HUES6 (cell line): ENCODE data around the gene ABCG1.

Source experiments
- H3K27ac ChIP-seq: 2 replicates; pipeline ENCODE4 v1.7.0; 2013; ENCODE audit warnings: low read depth, mild to moderate bottlenecking, low read length, inconsistent platforms
- H3K27me3 ChIP-seq: 2 replicates; pipeline ENCODE4 v1.6.1; 2013; ENCODE audit warnings: low read length; ENCODE audit not compliant: control insufficient read depth, insufficient read depth
- H3K36me3 ChIP-seq: 2 replicates; pipeline ENCODE4 v1.6.1; 2013; ENCODE audit warnings: low read length; ENCODE audit not compliant: control insufficient read depth, insufficient read depth
- H3K4me1 ChIP-seq: 2 replicates; pipeline ENCODE4 v1.6.1; 2013; ENCODE audit warnings: low read length; ENCODE audit not compliant: control insufficient read depth, insufficient read depth
- H3K4me3 ChIP-seq: 2 replicates; pipeline ENCODE4 v1.5.1; 2013; ENCODE audit warnings: low read depth, low read length
- H3K9ac ChIP-seq: one replicate; pipeline ENCODE4 v1.6.1; 2013; ENCODE audit warnings: mild to moderate bottlenecking, low read length
- H3K9me3 ChIP-seq: 2 replicates; pipeline ENCODE4 v1.6.1; 2013; ENCODE audit warnings: low read depth, low read length; ENCODE audit not compliant: control insufficient read depth, insufficient read depth

Gene ABCG1

GRCh38 chr21:42216726-42217572 lies 2.0 kb upstream of the ABCG1 start:
- Histone ChIP-seq H3K4me3 (no peak overlapping the region), H3K36me3 (no peaks in the 10 kb centered on the region), H3K9me3 (peaks cover 24% of the 10 kb centered on the region), H3K27ac (no peak overlapping the region), H3K27me3 (peaks cover 70% of the 10 kb centered on the region), H3K9ac (no peak overlapping the region), H3K4me1 (peaks cover 2% of the 10 kb centered on the region; the same call in 1 of the 2 replicates)

GRCh38 chr21:42219606-42220137 lies 732 bp downstream of the ABCG1 start:
- no peaks in the 10 kb centered on the region for H3K36me3 ChIP-seq
- no peak overlapping the region for H3K9ac ChIP-seq
- H3K4me1 ChIP-seq = peaks cover 2% of the 10 kb centered on the region; the same call in 1 of the 2 replicates
- peaks cover 88% of the 10 kb centered on the region for H3K27me3 ChIP-seq
- peak overlapping the region; percentile 71 for H3K4me3 ChIP-seq
- peaks cover 23% of the 10 kb centered on the region for H3K9me3 ChIP-seq
- H3K27ac ChIP-seq = no peak overlapping the region

- H3K27ac ChIP-seq = no peak overlapping the region
- H3K36me3 ChIP-seq = no peaks in the 10 kb centered on the region
- peaks cover 17% of the 10 kb centered on the region for H3K9me3 ChIP-seq
- H3K27me3 ChIP-seq = peaks cover 91% of the 10 kb centered on the region
- no peak overlapping the region for H3K9ac ChIP-seq
- H3K4me1 ChIP-seq = peaks cover 2% of the 10 kb centered on the region; the same call in 1 of the 2 replicates
- H3K4me3 ChIP-seq = peak overlapping the region; percentile 71
Measured at GRCh38 chr21:42220138-42220701, 1.3 kb downstream of the ABCG1 start.

GRCh38 chr21:42221581-42222345 lies 2.8 kb downstream of the ABCG1 start:
- Histone ChIP-seq H3K36me3 (no peaks in the 10 kb centered on the region), H3K9me3 (peaks cover 2% of the 10 kb centered on the region; the same call in 1 of the 2 replicates), H3K27ac (no peak overlapping the region), H3K4me1 (peaks cover 2% of the 10 kb centered on the region; the same call in 1 of the 2 replicates), H3K27me3 (peaks cover 96% of the 10 kb centered on the region), H3K4me3 (no peak overlapping the region), H3K9ac (no peak overlapping the region)

GRCh38 chr21:42222386-42222785 lies 3.4 kb downstream of the ABCG1 start:
- H3K9me3 ChIP-seq = no peaks in the 10 kb centered on the region
- no peak overlapping the region for H3K4me3 ChIP-seq
- no peak overlapping the region for H3K9ac ChIP-seq
- peaks cover 2% of the 10 kb centered on the region; the same call in 1 of the 2 replicates for H3K4me1 ChIP-seq
- H3K27me3 ChIP-seq = peaks cover 91% of the 10 kb centered on the region
- H3K36me3 ChIP-seq = no peaks in the 10 kb centered on the region
- H3K27ac ChIP-seq = no peak overlapping the region

GRCh38 chr21:42222821-42223390 lies 4.0 kb downstream of the ABCG1 start:
- Histone ChIP-seq H3K36me3 (no peaks in the 10 kb centered on the region), H3K4me3 (no peak overlapping the region), H3K9ac (no peak overlapping the region), H3K4me1 (peaks cover 4% of the 10 kb centered on the region; the same call in 1 of the 2 replicates), H3K27me3 (peaks cover 86% of the 10 kb centered on the region), H3K27ac (no peak overlapping the region), H3K9me3 (no peaks in the 10 kb centered on the region)

GRCh38 chr21:42223826-42224575 lies 5.1 kb downstream of the ABCG1 start:
- no peaks in the 10 kb centered on the region for H3K9me3 ChIP-seq
- peaks cover 83% of the 10 kb centered on the region for H3K27me3 ChIP-seq
- H3K36me3 ChIP-seq = no peaks in the 10 kb centered on the region
- no peak overlapping the region for H3K27ac ChIP-seq
- no peak overlapping the region for H3K9ac ChIP-seq
- peaks cover 9% of the 10 kb centered on the region; the same call in 1 of the 2 replicates for H3K4me1 ChIP-seq
- H3K4me3 ChIP-seq = no peak overlapping the region

- Histone ChIP-seq H3K27me3 (peaks cover 78% of the 10 kb centered on the region), H3K4me1 (peaks cover 8% of the 10 kb centered on the region; the same call in 1 of the 2 replicates), H3K27ac (no peak overlapping the region)
Measured at GRCh38 chr21:42225042-42225441, 6.1 kb downstream of the ABCG1 start.

GRCh38 chr21:42225571-42226155 lies 6.7 kb downstream of the ABCG1 start:
- H3K27me3 ChIP-seq = peaks cover 77% of the 10 kb centered on the region
- no peak overlapping the region for H3K9ac ChIP-seq
- peaks cover 6% of the 10 kb centered on the region; the same call in 1 of the 2 replicates for H3K4me1 ChIP-seq
- no peak overlapping the region for H3K27ac ChIP-seq
- no peak overlapping the region for H3K4me3 ChIP-seq
- H3K9me3 ChIP-seq = no peaks in the 10 kb centered on the region
- no peaks in the 10 kb centered on the region for H3K36me3 ChIP-seq

More at GRCh38 chr21:42225042-42225441, 6.1 kb downstream of the ABCG1 start:
- Histone ChIP-seq H3K36me3 (no peaks in the 10 kb centered on the region), H3K9me3 (no peaks in the 10 kb centered on the region), H3K4me3 (no peak overlapping the region), H3K9ac (no peak overlapping the region)
